ENCODE measurements around the gene EFCAB11. TPM values are rescaled to one million over a fixed set of nuclear protein-coding genes. Genes with fewer than 3 reads are reported as not detected.

EFCAB11 gene
- total and polyA plus RNA-seq, 9 of the 15 experiments (the other 6 are each of a cell fraction or from before 2014, with no cell fraction given), result 13.4 to 37.9 (median 17.4) TPM

- TF ChIP-seq ZMIZ1 (IDR thresholded peaks at IDR 0.05; ENCODE audit: low read depth in 2 of 2, low read length in 2 of 2) (no peak), ZNF184 (CRISPR knock-in tag; IDR thresholded peaks at IDR 0.05) (no peak), YY1 (IDR thresholded peaks at IDR 0.05; ENCODE audit: borderline replicate concordance in 1 of 3, control insufficient read depth in 1 of 3, extremely low read depth in 1 of 3, insufficient read depth in 3 of 3, insufficient read length in 1 of 3, insufficient replicate concordance in 2 of 3, low read depth in 1 of 3, low read length in 2 of 3) (peak in 1 of 3 experiments; percentile 60), NUFIP1 (IDR thresholded peaks at IDR 0.05; ENCODE audit: partially characterized antibody) (no peak), NR4A1 (CRISPR knock-in tag; IDR thresholded peaks at IDR 0.05) (no peak), NR4A1 (tag; IDR thresholded peaks at IDR 0.05) (no peak), STAT5A (IDR thresholded peaks at IDR 0.05; ENCODE audit: borderline replicate concordance, low read length) (no peak), HSF4 (CRISPR knock-in tag; IDR thresholded peaks at IDR 0.05; ENCODE audit: borderline replicate concordance) (no peak), GTF3C2 (IDR thresholded peaks at IDR 0.05; ENCODE audit: borderline replicate concordance, extremely low read depth, insufficient read length) (no peak), NFATC3 (IDR thresholded peaks at IDR 0.05) (no peak), CUX1 (CRISPR knock-in tag; IDR thresholded peaks at IDR 0.05) (no peak), TCF15 (CRISPR knock-in tag; IDR thresholded peaks at IDR 0.05) (no peak), SAFB2 (IDR thresholded peaks at IDR 0.05; ENCODE audit: borderline replicate concordance, low read depth, low read length, severe bottlenecking) (no peak)
Measured at GRCh38 chr14:89955745-89956660, 1.5 kb upstream of the EFCAB11 start, which contains the start of gene TDP1 (continued).
